ENCODE measurements around the gene FRS3. TPM values are rescaled to one million over a fixed set of nuclear protein-coding genes. Genes with fewer than 3 reads are reported as not detected.

The FRS3 gene
- total RNA-seq, 1 experiment from 2014 or later = 9.5 TPM

- Histone ChIP-seq H4K20me1 (ENCODE audit: insufficient read depth, low read depth, low read length) (no peaks in the 10 kb centered on the region), H2AFZ (ENCODE audit: low read length) (no peak within 1 kb of the TSS), H3K4me3 (ENCODE audit: low read length) (no peak within 1 kb of the TSS), H3K9ac (ENCODE audit: low read length) (no peak within 1 kb of the TSS), H3K79me2 (ENCODE audit: low read length) (no peaks in the 10 kb centered on the region), H3K27me3 (ENCODE audit: low read length) (no peaks in the 10 kb centered on the region), H3K4me1 (ENCODE audit: low read length) (no peaks in the 10 kb centered on the region), H3K9me3 (ENCODE audit: low read length) (no peaks in the 10 kb centered on the region), H3K9me2 (replicated peaks; ENCODE audit: insufficient read depth, low read length) (no peaks in the 10 kb centered on the region), H3K4me2 (ENCODE audit: low read depth, low read length, poor library complexity, severe bottlenecking) (no peak within 1 kb of the TSS), H3K27ac (ENCODE audit: low read length) (no peak within 1 kb of the TSS), H3K36me3 (ENCODE audit: insufficient read depth, low read length) (no peaks in the 10 kb centered on the region)
- DNase-seq = no peak
Measured at GRCh38 chr6:41747256-41748101, 32.2 kb downstream of the FRS3 start, which contains the start of gene PGC. TSS of gene PGC (minus strand) at chr6:41747397. CDS start at chr6:41747334, 63 bp downstream.

DNA sequence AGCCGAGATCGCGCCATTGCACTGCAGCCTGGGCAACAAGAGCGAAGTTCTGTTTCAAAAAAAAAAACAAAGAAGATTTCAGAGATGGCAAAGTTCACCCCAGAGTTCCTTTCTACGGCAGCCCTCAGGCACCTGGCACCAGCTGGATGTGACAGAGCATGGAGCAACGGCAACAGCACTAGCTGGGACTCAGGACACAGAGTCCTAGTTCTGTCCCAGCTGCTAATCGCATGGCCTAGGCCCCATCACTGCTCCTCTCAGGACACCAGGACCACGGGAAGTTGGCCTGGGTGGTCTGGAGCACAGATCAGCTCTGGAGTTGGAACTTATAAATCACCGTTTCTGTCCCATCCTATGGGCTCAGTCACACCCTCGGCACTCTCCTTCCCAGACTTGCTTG, 33.6 kb downstream of the FRS3 start:
- DNase-seq = no peak
- Histone ChIP-seq H3K27me3 (ENCODE audit: low read length) (no peaks in the 10 kb centered on the region), H3K9me3 (ENCODE audit: low read length) (no peaks in the 10 kb centered on the region), H4K20me1 (ENCODE audit: insufficient read depth, low read depth, low read length) (no peaks in the 10 kb centered on the region), H3K79me2 (ENCODE audit: low read length) (no peaks in the 10 kb centered on the region), H3K9ac (ENCODE audit: low read length) (no peak overlapping the region), H3K36me3 (ENCODE audit: insufficient read depth, low read length) (no peaks in the 10 kb centered on the region), H3K9me2 (replicated peaks; ENCODE audit: insufficient read depth, low read length) (no peaks in the 10 kb centered on the region), H3K4me3 (ENCODE audit: low read length) (no peak overlapping the region), H3K27ac (ENCODE audit: low read length) (no peak overlapping the region), H3K4me2 (ENCODE audit: low read depth, low read length, poor library complexity, severe bottlenecking) (no peak overlapping the region), H3K4me1 (ENCODE audit: low read length) (no peaks in the 10 kb centered on the region), H2AFZ (ENCODE audit: low read length) (no peak overlapping the region)

GRCh38 chr6:41744236-41744787, 35.4 kb downstream of the FRS3 start:
- no peak overlapping the region for H3K27ac ChIP-seq (ENCODE audit: low read length)

GRCh38 chr6:41743406-41744235, 36.1 kb downstream of the FRS3 start:
- H3K9ac ChIP-seq (ENCODE audit: low read length) = no peak overlapping the region
- no peaks in the 10 kb centered on the region for H3K9me2 ChIP-seq (replicated peaks; ENCODE audit: insufficient read depth, low read length)
- no peak overlapping the region for H3K4me3 ChIP-seq (ENCODE audit: low read length)
- no peaks in the 10 kb centered on the region for H3K4me1 ChIP-seq (ENCODE audit: low read length)
- no peaks in the 10 kb centered on the region for H4K20me1 ChIP-seq (ENCODE audit: insufficient read depth, low read depth, low read length)
- H3K36me3 ChIP-seq (ENCODE audit: insufficient read depth, low read length) = no peaks in the 10 kb centered on the region
- H3K27ac ChIP-seq (ENCODE audit: low read length) = no peak overlapping the region
- H3K27me3 ChIP-seq (ENCODE audit: low read length) = no peaks in the 10 kb centered on the region
- DNase-seq = no peak
- H3K9me3 ChIP-seq (ENCODE audit: low read length) = no peaks in the 10 kb centered on the region
- H2AFZ ChIP-seq (ENCODE audit: low read length) = no peak overlapping the region
- no peak overlapping the region for H3K4me2 ChIP-seq (ENCODE audit: low read depth, low read length, poor library complexity, severe bottlenecking)
- no peaks in the 10 kb centered on the region for H3K79me2 ChIP-seq (ENCODE audit: low read length)

More at GRCh38 chr6:41744236-41744787, 35.4 kb downstream of the FRS3 start:
- no peaks in the 10 kb centered on the region for H3K9me3 ChIP-seq (ENCODE audit: low read length)
- H3K9me2 ChIP-seq (replicated peaks; ENCODE audit: insufficient read depth, low read length) = no peaks in the 10 kb centered on the region
- H3K9ac ChIP-seq (ENCODE audit: low read length) = no peak overlapping the region
- no peak overlapping the region for H3K4me2 ChIP-seq (ENCODE audit: low read depth, low read length, poor library complexity, severe bottlenecking)
- no peaks in the 10 kb centered on the region for H4K20me1 ChIP-seq (ENCODE audit: insufficient read depth, low read depth, low read length)
- H3K27me3 ChIP-seq (ENCODE audit: low read length) = no peaks in the 10 kb centered on the region
- no peak for DNase-seq
- no peaks in the 10 kb centered on the region for H3K79me2 ChIP-seq (ENCODE audit: low read length)
- H3K4me1 ChIP-seq (ENCODE audit: low read length) = no peaks in the 10 kb centered on the region
- no peak overlapping the region for H2AFZ ChIP-seq (ENCODE audit: low read length)
- no peak overlapping the region for H3K4me3 ChIP-seq (ENCODE audit: low read length)
- H3K36me3 ChIP-seq (ENCODE audit: insufficient read depth, low read length) = no peaks in the 10 kb centered on the region

- no peaks in the 10 kb centered on the region for H3K27me3 ChIP-seq (ENCODE audit: low read length)
- no peak overlapping the region for H2AFZ ChIP-seq (ENCODE audit: low read length)
- H3K9me3 ChIP-seq (ENCODE audit: low read length) = no peaks in the 10 kb centered on the region
- no peaks in the 10 kb centered on the region for H3K79me2 ChIP-seq (ENCODE audit: low read length)
- no peaks in the 10 kb centered on the region for H3K9me2 ChIP-seq (replicated peaks; ENCODE audit: insufficient read depth, low read length)
- no peaks in the 10 kb centered on the region for H3K4me1 ChIP-seq (ENCODE audit: low read length)
- no peak overlapping the region for H3K4me2 ChIP-seq (ENCODE audit: low read depth, low read length, poor library complexity, severe bottlenecking)
- H3K4me3 ChIP-seq (ENCODE audit: low read length) = no peak overlapping the region
- H3K9ac ChIP-seq (ENCODE audit: low read length) = no peak overlapping the region
- H4K20me1 ChIP-seq (ENCODE audit: insufficient read depth, low read depth, low read length) = no peaks in the 10 kb centered on the region
- H3K36me3 ChIP-seq (ENCODE audit: insufficient read depth, low read length) = no peaks in the 10 kb centered on the region
- no peak overlapping the region for H3K27ac ChIP-seq (ENCODE audit: low read length)
- no peak for DNase-seq
Measured at GRCh38 chr6:41741625-41742490, 37.8 kb downstream of the FRS3 start.

GRCh38 chr6:41740366-41741162, 39.1 kb downstream of the FRS3 start:
- H3K27me3 ChIP-seq (ENCODE audit: low read length) = no peaks in the 10 kb centered on the region
- no peak overlapping the region for H3K4me3 ChIP-seq (ENCODE audit: low read length)
- no peaks in the 10 kb centered on the region for H3K36me3 ChIP-seq (ENCODE audit: insufficient read depth, low read length)
- H3K4me2 ChIP-seq (ENCODE audit: low read depth, low read length, poor library complexity, severe bottlenecking) = no peak overlapping the region
- H3K79me2 ChIP-seq (ENCODE audit: low read length) = no peaks in the 10 kb centered on the region
- H3K9me3 ChIP-seq (ENCODE audit: low read length) = no peaks in the 10 kb centered on the region
- no peaks in the 10 kb centered on the region for H3K9me2 ChIP-seq (replicated peaks; ENCODE audit: insufficient read depth, low read length)
- no peak for DNase-seq
- no peak overlapping the region for H3K27ac ChIP-seq (ENCODE audit: low read length)
- H3K4me1 ChIP-seq (ENCODE audit: low read length) = peaks cover 7% of the 10 kb centered on the region
- no peak overlapping the region for H3K9ac ChIP-seq (ENCODE audit: low read length)
- no peaks in the 10 kb centered on the region for H4K20me1 ChIP-seq (ENCODE audit: insufficient read depth, low read depth, low read length)
- H2AFZ ChIP-seq (ENCODE audit: low read length) = no peak overlapping the region

DNA sequence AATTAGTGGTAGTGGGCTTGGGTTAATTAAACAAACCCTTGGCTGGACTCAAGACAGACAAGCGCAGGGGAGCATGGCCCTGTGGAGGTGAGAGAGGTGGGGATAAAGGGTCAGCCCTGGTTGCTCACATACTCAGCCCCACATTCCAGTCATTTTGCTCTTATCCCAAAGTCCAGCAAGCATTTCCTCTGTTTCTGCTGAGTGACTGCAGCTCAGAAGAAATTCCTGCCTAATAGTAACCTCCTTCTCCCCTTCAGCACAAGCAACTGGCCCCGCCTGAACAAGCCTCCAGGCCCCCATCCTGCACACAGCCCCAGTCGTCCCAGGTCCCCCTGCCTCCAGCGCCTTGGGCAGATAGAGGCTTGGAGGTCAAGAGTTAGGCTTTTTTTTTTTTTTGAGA, 40.7 kb downstream of the FRS3 start:
- Histone ChIP-seq H2AFZ (ENCODE audit: low read length) (no peak overlapping the region), H3K4me3 (ENCODE audit: low read length) (no peak overlapping the region)

More for the DNA sequence above, 40.7 kb downstream of the FRS3 start:
- Histone ChIP-seq H4K20me1 (ENCODE audit: insufficient read depth, low read depth, low read length) (no peaks in the 10 kb centered on the region), H3K4me1 (ENCODE audit: low read length) (peaks cover 7% of the 10 kb centered on the region), H3K9ac (ENCODE audit: low read length) (no peak overlapping the region), H3K36me3 (ENCODE audit: insufficient read depth, low read length) (no peaks in the 10 kb centered on the region), H3K4me2 (ENCODE audit: low read depth, low read length, poor library complexity, severe bottlenecking) (no peak overlapping the region), H3K9me3 (ENCODE audit: low read length) (no peaks in the 10 kb centered on the region), H3K27ac (ENCODE audit: low read length) (no peak overlapping the region), H3K27me3 (ENCODE audit: low read length) (no peaks in the 10 kb centered on the region), H3K9me2 (replicated peaks; ENCODE audit: insufficient read depth, low read length) (no peaks in the 10 kb centered on the region), H3K79me2 (ENCODE audit: low read length) (no peaks in the 10 kb centered on the region)
- no peak for DNase-seq

Measured in Karpas-422 (cell line).